ENCODE results near the gene UGGT1.

UGGT1 gene

DNA sequence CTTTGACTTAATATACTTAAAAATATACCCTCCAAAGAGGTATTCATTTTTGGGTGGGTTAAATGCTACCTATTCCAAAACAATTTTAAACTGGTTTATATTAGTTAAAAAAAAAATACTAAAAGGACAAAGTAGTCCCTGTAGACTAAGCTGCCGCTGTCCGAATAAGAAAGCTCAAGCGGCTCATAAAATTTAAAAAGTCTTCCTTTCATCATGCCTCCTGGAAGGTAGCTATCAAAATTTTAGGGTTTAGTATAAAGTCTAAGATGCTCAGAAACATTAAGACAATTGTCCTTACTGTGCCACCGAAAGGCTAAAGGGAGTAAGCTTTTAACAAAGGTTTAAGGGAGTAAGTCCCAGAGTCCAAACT is 440 bp upstream of the UGGT1 start:
- TF ChIP-seq, protein P1, sequence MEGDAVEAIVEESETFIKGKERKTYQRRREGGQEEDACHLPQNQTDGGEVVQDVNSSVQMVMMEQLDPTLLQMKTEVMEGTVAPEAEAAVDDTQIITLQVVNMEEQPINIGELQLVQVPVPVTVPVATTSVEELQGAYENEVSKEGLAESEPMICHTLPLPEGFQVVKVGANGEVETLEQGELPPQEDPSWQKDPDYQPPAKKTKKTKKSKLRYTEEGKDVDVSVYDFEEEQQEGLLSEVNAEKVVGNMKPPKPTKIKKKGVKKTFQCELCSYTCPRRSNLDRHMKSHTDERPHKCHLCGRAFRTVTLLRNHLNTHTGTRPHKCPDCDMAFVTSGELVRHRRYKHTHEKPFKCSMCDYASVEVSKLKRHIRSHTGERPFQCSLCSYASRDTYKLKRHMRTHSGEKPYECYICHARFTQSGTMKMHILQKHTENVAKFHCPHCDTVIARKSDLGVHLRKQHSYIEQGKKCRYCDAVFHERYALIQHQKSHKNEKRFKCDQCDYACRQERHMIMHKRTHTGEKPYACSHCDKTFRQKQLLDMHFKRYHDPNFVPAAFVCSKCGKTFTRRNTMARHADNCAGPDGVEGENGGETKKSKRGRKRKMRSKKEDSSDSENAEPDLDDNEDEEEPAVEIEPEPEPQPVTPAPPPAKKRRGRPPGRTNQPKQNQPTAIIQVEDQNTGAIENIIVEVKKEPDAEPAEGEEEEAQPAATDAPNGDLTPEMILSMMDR (IDR thresholded peaks at IDR 0.05; ENCODE audit: poor library complexity, severe bottlenecking): no peak
- H3K27me3 ChIP-seq (ENCODE audit: insufficient read depth, poor library complexity, severe bottlenecking): no peaks in the 10 kb centered on the region
- H3K9me3 ChIP-seq (ENCODE audit: severe bottlenecking): no peaks in the 10 kb centered on the region
- ATAC-seq (ENCODE audit: low read depth): no peak
- peaks cover 13% of the 10 kb centered on the region; the same call in 1 of the 2 replicates for H3K36me3 ChIP-seq (ENCODE audit: low read depth)
- peak overlapping the region; percentile 44 for H3K27ac ChIP-seq (ENCODE audit: poor library complexity, severe bottlenecking)
- H3K4me3 ChIP-seq (ENCODE audit: severe bottlenecking): peak overlapping the region; percentile 62
- H3K4me1 ChIP-seq (ENCODE audit: insufficient read depth, poor library complexity, severe bottlenecking): no peaks in the 10 kb centered on the region
- no peak for DNase-seq (ENCODE audit: low spot score)

DNA sequence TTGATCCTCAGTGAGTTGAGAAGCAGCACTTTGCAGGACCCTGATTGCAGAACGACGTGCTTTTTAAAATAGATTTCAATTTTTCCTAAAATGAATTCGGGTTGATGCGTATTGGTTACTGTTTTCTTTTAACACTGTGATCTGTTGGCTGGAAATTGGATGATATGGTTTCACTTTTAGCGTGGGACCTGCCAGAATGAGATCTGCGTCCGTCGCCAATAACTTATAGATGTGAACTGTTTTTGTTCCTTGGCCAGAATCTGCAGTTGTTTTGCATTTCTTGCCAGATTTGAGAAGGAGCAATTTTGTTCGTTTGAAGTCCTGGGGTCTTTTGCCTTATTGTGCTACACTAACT is 703 bp downstream of the UGGT1 start:
- H3K27ac ChIP-seq (ENCODE audit: poor library complexity, severe bottlenecking): peak overlapping the region; percentile 44
- TF ChIP-seq, protein P1 (IDR thresholded peaks at IDR 0.05; ENCODE audit: poor library complexity, severe bottlenecking): no peak
- ATAC-seq (ENCODE audit: low read depth) (no peak), DNase-seq (ENCODE audit: low spot score) (no peak)
- no peaks in the 10 kb centered on the region for H3K9me3 ChIP-seq (ENCODE audit: severe bottlenecking)
- H3K4me1 ChIP-seq (ENCODE audit: insufficient read depth, poor library complexity, severe bottlenecking): no peaks in the 10 kb centered on the region
- H3K27me3 ChIP-seq (ENCODE audit: insufficient read depth, poor library complexity, severe bottlenecking): no peaks in the 10 kb centered on the region
- H3K4me3 ChIP-seq (ENCODE audit: severe bottlenecking): peak overlapping the region; percentile 62
- H3K36me3 ChIP-seq (ENCODE audit: low read depth): peaks cover 15% of the 10 kb centered on the region

DNA sequence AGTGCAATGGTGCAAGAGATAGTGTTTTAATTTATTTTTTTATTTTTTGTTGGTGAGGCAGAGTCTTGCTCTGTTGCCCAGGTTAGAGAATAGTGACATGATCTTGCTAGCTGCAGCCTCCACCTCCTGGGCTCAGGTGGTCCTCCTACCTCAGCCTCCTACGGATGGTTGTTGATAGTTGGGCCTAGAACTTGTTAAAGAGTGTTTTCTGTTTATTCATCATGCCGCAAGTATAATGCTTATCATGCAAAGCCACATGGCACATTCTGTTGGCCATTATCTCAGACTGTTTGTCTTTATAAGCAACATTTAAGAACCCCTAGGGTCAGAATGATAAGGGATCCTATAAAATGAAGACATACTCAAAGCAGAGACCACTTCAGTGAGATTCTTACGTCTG is 1.7 kb downstream of the UGGT1 start:
- H3K36me3 ChIP-seq (ENCODE audit: low read depth): peaks cover 23% of the 10 kb centered on the region
- TF ChIP-seq, protein P1 (IDR thresholded peaks at IDR 0.05; ENCODE audit: poor library complexity, severe bottlenecking): no peak
- no peaks in the 10 kb centered on the region for H3K27me3 ChIP-seq (ENCODE audit: insufficient read depth, poor library complexity, severe bottlenecking)
- H3K4me3 ChIP-seq (ENCODE audit: severe bottlenecking): no peak overlapping the region
- no peaks in the 10 kb centered on the region for H3K9me3 ChIP-seq (ENCODE audit: severe bottlenecking)
- DNase-seq (ENCODE audit: low spot score) (no peak), ATAC-seq (ENCODE audit: low read depth) (no peak)
- H3K4me1 ChIP-seq (ENCODE audit: insufficient read depth, poor library complexity, severe bottlenecking): no peaks in the 10 kb centered on the region
- H3K27ac ChIP-seq (ENCODE audit: poor library complexity, severe bottlenecking): no peak overlapping the region

DNA sequence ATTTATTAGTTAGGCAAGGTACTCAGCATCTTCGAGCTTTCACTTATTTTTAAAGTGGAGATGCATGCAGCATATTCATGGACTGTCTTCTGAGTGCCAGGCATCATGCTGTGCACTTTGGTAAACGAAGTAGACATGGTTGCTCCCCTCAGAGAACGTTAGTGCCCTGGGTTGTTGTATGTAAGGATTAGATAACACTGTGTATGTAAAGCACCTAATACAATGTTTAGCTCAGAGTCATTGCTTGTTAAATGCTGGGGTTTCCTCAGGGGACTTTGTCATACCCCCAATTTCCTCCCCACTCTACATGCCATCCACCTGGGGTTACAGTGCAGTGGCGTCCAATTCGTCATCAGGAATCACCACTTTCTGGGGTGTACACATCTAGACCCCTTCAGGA is 2.8 kb downstream of the UGGT1 start:
- ATAC-seq (ENCODE audit: low read depth) (no peak), DNase-seq (ENCODE audit: low spot score) (no peak)
- TF ChIP-seq, protein P1 (IDR thresholded peaks at IDR 0.05; ENCODE audit: poor library complexity, severe bottlenecking): no peak
- Histone ChIP-seq H3K27me3 (ENCODE audit: insufficient read depth, poor library complexity, severe bottlenecking) (no peaks in the 10 kb centered on the region), H3K9me3 (ENCODE audit: severe bottlenecking) (no peaks in the 10 kb centered on the region), H3K4me3 (ENCODE audit: severe bottlenecking) (no peak overlapping the region), H3K27ac (ENCODE audit: poor library complexity, severe bottlenecking) (no peak overlapping the region), H3K36me3 (ENCODE audit: low read depth) (peaks cover 31% of the 10 kb centered on the region), H3K4me1 (ENCODE audit: insufficient read depth, poor library complexity, severe bottlenecking) (no peaks in the 10 kb centered on the region)

DNA sequence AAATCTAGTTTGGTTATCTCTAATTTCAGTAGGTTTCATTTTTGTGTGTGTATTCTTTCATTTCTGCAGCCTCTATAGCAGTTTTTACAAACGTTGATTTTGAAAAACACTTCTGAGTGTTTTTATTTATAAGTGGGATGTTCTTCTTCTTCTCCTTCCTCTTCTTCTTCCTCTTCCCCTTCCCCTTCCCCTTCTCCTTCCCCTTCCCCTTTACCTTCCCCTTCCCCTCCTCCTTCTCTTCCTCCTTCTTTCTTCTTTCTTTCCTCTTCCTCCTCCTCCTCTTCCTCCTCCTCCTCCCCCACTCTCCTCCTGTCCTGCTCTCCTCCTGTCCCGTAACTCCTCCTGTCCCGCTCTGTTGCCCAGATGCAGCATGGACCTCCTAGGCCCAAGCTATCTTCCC is 4.2 kb downstream of the UGGT1 start:
- no peaks in the 10 kb centered on the region for H3K4me1 ChIP-seq (ENCODE audit: insufficient read depth, poor library complexity, severe bottlenecking)
- DNase-seq (ENCODE audit: low spot score) (no peak), ATAC-seq (ENCODE audit: low read depth) (no peak)
- H3K9me3 ChIP-seq (ENCODE audit: severe bottlenecking): no peaks in the 10 kb centered on the region
- H3K27ac ChIP-seq (ENCODE audit: poor library complexity, severe bottlenecking): no peak overlapping the region
- no peaks in the 10 kb centered on the region for H3K27me3 ChIP-seq (ENCODE audit: insufficient read depth, poor library complexity, severe bottlenecking)
- TF ChIP-seq, protein P1 (IDR thresholded peaks at IDR 0.05; ENCODE audit: poor library complexity, severe bottlenecking): no peak
- peaks cover 41% of the 10 kb centered on the region for H3K36me3 ChIP-seq (ENCODE audit: low read depth)
- H3K4me3 ChIP-seq (ENCODE audit: severe bottlenecking): no peak overlapping the region

Measured in RWPE2 (cell line).